Body of pancreas (tissue), 4 donors: ENCODE results near the gene PLCB1.

Source experiments
- POLR2A ChIP-seq, 3 donors: fragments of 450-650 bp; IDR thresholded peaks; one replicate each; pipeline ENCODE4 v1.6.1; 2016; ENCODE audit warnings: antibody characterized with exemption in 3 of 3, mild to moderate bottlenecking in 2 of 3
- TF ChIP-seq, protein P1 (sequence below), 7 experiments: fragments of 450-650 bp in 4 of 7; fragments of 200-600 bp in 3 of 7; sonication (generic) in 3 of 7; IDR thresholded peaks; one replicate each; pipeline ENCODE4 v1.5.1; 2016 to 2019; ENCODE audit warnings: antibody characterized with exemption in 7 of 7

DNA sequence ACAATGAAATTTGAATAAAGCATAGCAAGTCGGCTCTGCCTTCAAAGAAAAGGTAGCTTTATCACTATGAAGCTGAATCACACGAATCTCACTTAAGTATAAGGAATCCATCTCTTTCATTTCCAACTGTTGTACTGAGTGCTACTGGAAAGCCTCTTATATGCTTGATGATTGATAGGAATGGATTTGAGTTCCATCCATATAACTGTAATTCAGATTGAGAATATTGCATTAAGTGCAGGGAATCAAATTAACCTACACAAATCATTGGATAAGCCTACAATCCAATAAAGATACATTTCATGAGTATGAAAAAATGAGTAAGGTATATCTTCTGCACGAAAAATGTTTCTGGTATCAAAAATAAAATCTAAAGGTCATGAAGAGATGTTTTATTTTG, 492.0 kb downstream of the PLCB1 start:
- no peak for TF ChIP-seq POLR2A (IDR thresholded peaks at IDR 0.05)
- TF ChIP-seq, protein P1, sequence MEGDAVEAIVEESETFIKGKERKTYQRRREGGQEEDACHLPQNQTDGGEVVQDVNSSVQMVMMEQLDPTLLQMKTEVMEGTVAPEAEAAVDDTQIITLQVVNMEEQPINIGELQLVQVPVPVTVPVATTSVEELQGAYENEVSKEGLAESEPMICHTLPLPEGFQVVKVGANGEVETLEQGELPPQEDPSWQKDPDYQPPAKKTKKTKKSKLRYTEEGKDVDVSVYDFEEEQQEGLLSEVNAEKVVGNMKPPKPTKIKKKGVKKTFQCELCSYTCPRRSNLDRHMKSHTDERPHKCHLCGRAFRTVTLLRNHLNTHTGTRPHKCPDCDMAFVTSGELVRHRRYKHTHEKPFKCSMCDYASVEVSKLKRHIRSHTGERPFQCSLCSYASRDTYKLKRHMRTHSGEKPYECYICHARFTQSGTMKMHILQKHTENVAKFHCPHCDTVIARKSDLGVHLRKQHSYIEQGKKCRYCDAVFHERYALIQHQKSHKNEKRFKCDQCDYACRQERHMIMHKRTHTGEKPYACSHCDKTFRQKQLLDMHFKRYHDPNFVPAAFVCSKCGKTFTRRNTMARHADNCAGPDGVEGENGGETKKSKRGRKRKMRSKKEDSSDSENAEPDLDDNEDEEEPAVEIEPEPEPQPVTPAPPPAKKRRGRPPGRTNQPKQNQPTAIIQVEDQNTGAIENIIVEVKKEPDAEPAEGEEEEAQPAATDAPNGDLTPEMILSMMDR (IDR thresholded peaks at IDR 0.05), result no peak
